ENCODE measurements around the gene PSIP1. TPM values are rescaled to one million over a fixed set of nuclear protein-coding genes. Genes with fewer than 3 reads are reported as not detected.
A peak's percentile ranks its signal among the peaks of the same experiment; 100 is the strongest.
"Not testable (repeated sequence)": the region's sequence is repeated elsewhere in the genome, so short reads cannot be mapped to it uniquely, and the experiment has no call there.

PSIP1 gene
- total RNA-seq, 1 donor: 38.4 TPM

GRCh38 chr9:15542624-15543023 lies 31.9 kb upstream of the PSIP1 start:
- TF ChIP-seq CTCF (IDR thresholded peaks at IDR 0.05; ENCODE audit: insufficient read depth, low read depth, low read length): no peak
- DNase-seq (ENCODE audit: low read depth): no peak
- no peak overlapping the region for H3K4me3 ChIP-seq (ENCODE audit: low read depth, low read length)

- DNase-seq (ENCODE audit: low read depth): peak; percentile 45
- TF ChIP-seq CTCF (IDR thresholded peaks at IDR 0.05; ENCODE audit: insufficient read depth, low read depth, low read length): no peak
- no peak overlapping the region for H3K4me3 ChIP-seq (ENCODE audit: low read depth, low read length)
These were observed 31.1 kb upstream of the PSIP1 start for GRCh38 chr9:15541872-15542271.

GRCh38 chr9:15531380-15531779 lies 20.6 kb upstream of the PSIP1 start:
- no peak for TF ChIP-seq CTCF (IDR thresholded peaks at IDR 0.05; ENCODE audit: insufficient read depth, low read depth, low read length)
- no peak overlapping the region for H3K4me3 ChIP-seq (ENCODE audit: low read depth, low read length)
- DNase-seq (ENCODE audit: low read depth): no peak

- DNase-seq (ENCODE audit: low read depth): no peak
- H3K4me3 ChIP-seq (ENCODE audit: low read depth, low read length): no peak overlapping the region
- TF ChIP-seq CTCF (IDR thresholded peaks at IDR 0.05; ENCODE audit: insufficient read depth, low read depth, low read length): no peak
These were observed 19.0 kb upstream of the PSIP1 start for GRCh38 chr9:15529566-15530324.

- not testable (repeated sequence) for H3K4me3 ChIP-seq (ENCODE audit: low read depth, low read length); DNase-seq (ENCODE audit: low read depth)
These were observed 16.3 kb upstream of the PSIP1 start for GRCh38 chr9:15527035-15527434.

GRCh38 chr9:15525958-15526357 lies 15.2 kb upstream of the PSIP1 start:
- no peak overlapping the region for H3K4me3 ChIP-seq (ENCODE audit: low read depth, low read length)
- no peak for TF ChIP-seq CTCF (IDR thresholded peaks at IDR 0.05; ENCODE audit: insufficient read depth, low read depth, low read length)
- DNase-seq (ENCODE audit: low read depth): no peak

- no peak for DNase-seq (ENCODE audit: low read depth)
- TF ChIP-seq CTCF (IDR thresholded peaks at IDR 0.05; ENCODE audit: insufficient read depth, low read depth, low read length): no peak
- H3K4me3 ChIP-seq (ENCODE audit: low read depth, low read length): no peak overlapping the region
These were observed 14.2 kb upstream of the PSIP1 start for GRCh38 chr9:15524845-15525455.

Measured in fibroblast of villous mesenchyme (primary cell).